Kidney glomerular epithelial cell (primary cell): ENCODE data around the gene MED7.

Experiments used
- DNase-seq: peaks from one replicate; lab custom pipeline; 2025; lab: John Stamatoyannopoulos, UW

Gene MED7

GRCh38 chr5:157106630-157107461, 35.8 kb downstream of the MED7 start:
- DNase-seq: no peak

DNA sequence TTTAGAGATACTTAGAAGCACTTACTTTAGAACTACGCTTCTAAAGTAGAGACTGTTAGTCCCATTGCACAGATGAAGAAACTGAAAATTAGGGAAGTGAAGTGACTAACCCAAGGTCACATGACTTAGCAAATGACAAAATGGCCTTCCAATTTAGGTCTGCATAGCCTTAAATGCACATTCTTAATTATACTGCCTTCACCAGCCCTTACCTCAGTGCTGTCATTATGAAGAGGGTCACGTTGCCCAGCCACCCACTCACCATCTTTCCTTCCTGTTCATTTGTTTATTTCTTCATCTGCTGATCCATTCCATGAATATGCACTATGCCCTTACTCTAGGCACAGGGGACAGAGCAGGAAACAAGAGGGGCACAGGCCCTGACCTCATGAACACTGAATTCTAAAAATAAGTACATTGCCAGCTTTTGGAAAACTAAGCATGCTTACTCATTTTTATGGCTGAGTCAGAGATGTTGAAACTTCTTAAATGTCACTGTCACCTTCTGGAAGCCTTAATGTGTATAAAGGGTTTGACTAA, 42.5 kb downstream of the MED7 start:
- no peak for DNase-seq

DNA sequence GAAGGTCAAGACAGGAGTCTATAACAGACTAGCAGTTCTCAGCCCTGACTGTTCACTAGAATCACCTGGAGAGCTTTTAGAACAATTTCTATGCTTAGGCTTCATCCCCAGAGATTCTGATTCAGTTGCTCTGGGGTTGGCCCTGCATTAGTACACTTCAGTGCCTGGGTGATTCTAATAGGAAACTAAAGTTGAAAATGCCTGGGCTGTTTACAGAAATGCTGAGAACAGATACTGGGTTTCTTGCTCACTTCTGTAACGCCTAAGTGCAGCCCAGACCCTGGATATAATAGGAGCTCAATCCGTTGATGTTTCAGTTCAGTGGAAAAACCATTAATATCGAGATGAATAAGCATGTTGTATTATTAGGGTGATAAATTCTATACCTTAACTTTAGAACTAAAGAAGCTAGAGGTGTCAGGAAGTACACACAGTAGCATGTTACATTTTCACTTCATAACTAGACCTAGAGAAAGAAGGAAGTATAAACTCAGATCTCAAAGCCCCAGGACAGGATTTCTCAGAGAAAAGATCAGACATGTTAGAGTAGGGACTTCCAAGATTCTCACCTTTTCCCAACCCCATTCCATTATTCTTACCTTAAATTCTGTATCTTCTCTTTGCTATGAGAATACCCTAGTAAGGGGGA, 54.2 kb downstream of the MED7 start:
- DNase-seq: no peak
